HG03060 (cell line): Measurements from ENCODE around the gene STK32A.
A peak's percentile ranks its signal among the peaks of the same experiment; 100 is the strongest.

Source experiments
- ATAC-seq: cut with Tn5 transposase; IDR thresholded peaks from one replicate; pipeline ENCODE4 v1.9.1; 2021; ENCODE audit warnings: low read depth, moderate number of reproducible peaks; ENCODE audit not compliant: unreplicated experiment

STK32A gene

DNA sequence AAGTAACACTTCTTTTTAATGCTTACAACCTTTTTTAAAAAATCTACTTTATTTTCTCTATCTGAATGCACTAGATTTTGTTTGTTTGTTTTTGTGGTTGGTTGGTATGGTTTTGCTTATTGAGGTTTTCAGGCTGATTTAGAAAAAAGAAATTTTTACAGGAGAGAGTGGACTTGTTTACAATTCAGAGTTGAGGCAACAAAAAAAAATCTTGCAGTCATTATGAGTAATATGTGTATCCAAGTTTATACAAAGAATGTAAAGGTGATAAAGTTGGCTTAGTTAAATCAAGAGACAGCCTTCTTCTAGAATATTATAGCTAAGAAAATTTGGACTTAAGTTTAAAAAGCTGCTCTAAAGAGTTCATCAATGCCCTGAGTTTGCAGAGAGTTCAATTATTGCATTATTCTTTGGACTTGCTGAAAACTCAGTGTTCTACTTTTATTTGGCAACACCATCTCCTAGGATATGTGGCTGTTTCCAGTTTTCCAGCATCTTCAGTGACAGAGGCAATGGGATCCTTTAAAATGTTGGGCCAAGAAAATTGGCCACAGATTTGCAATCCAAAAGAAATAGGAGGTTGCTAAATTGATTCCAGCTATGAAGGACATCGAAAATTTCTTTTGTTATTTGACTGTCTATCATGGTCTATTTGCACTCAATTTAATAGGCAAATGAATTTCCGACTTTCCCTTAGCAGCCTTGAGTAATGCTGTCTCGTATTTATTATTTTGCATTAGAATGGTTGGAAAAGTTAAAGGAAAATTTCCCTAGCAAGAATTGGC is 10.7 kb downstream of the STK32A start:
- ATAC-seq = no peak

DNA sequence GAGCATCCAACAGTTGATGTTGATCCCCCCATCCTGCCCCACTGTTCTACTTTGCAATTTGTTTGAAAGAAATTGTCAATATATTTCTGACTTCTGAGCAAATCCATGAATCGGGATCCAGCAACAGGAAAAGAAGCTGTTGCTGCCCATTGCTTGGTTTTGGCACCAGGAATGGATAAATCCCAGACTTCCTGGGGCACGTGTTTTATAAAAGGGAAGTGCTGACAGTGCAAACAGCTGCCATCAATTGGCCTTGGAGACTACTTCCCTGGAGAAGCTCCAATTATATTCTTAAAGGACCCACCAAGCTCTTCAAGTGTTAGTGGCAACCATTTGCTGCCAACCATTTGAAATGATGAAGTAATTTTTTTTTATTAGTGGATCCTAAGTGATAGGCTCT is 13.7 kb downstream of the STK32A start:
- ATAC-seq = no peak

DNA sequence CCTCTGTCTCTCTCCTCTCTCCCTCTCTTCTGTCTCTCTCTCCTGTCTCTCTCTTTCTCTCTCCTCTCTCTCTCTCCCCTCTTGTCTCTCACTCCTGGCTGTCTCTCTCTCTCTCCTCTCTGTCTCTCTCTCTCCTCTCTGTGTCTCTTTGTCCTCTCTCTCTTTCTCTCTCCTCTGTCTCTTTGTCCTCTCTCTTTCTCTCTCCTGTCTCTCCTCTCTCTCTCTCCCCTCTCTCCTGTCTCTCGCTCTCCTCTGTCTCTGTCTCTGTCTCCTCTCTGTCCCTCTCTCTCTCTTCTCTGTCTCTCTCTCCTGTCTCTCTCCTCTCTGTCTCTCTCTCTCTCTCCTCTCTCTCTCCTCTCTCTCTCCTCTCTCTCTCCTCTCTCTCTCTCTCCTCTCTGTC is 25.0 kb downstream of the STK32A start:
- no peak for ATAC-seq

DNA sequence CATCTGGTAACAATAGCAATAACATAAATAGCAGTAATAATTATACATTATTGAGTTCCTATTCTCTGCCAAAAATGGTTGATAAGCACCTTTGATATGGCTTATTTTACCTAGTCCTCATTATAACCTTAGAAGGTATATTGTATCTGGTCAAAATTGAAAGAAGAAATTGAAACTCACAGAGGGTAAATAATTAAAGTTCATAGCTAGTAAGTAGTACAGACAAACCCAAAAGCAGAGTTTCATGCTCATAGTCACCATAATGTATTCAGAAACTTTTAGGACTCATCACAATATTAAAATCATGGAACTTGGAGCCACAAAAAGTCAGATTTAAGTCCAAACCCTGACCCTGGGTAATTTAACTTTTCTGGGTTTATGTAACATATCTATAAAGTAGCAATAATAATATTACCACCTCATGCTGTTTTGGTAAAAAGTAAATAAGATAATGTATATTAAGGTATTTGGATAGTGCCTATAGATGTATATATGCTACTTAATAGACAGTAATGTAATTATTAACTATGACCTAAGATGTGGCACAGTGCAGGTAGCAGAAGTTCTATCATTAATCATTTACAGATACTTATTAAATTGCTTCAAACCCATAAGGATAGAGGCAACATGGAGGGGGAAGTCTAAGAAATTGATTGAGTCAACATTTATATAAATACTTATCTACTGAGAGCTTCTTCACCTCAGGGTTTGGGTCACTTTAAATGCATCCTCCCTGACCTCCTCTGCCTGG is 32.4 kb downstream of the STK32A start:
- no peak for ATAC-seq

DNA sequence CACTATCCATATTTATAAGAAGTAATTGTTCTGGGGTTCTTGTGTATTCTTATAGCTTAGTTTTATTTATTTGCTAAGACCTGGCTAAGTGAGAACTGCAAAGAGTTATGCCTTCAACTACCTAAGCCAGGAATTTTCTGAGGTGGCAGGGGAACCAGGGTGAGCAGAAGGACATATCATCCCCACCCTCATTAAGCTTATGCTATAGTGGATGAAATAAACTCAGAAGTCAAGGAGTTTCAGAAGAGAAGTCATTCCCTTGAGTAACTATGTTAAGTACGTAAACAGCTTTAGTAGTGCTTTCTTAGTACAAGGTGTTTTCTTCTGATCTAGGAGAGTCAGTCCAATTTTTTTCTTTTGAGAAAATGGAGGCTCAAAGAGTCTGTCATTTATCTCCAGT is 41.7 kb downstream of the STK32A start:
- ATAC-seq = no peak

DNA sequence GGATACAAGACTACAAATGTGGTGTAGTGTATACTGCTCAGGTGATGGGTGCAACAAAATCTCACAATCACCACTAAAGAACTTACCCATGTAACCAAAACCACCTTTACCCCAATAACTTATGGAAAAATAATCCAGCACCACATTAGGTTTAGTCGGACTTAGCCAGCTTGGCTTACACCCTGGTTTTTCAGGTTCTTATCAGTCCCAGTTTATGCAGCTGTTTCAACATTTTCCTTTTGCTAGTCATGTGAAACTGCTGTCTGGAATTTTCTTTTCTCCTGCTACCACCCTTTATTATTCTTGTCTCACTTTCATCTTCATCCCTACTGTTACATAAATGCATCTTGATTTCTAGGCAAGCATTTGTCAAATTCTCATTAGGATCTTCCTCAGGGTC is 51.5 kb downstream of the STK32A start:
- no peak for ATAC-seq

DNA sequence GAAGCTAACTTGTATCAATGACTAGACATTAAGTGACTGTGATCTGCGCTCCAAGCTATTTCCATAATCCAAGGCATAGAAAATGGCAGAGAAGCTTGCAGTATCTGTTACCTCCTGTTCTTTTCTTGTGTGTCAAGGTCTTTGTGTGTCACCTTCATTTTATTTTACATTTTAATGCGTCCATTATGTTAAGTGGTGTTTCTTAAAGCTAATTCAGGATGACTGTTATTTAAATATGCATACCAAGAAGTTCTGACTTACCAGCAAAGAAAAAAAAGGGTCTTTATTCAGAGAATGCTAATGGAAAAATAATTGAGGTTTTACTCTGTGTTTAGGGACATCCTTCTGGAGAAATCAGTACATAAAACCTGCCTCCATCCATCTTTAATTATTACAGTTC is 52.3 kb downstream of the STK32A start:
- no peak for ATAC-seq

DNA sequence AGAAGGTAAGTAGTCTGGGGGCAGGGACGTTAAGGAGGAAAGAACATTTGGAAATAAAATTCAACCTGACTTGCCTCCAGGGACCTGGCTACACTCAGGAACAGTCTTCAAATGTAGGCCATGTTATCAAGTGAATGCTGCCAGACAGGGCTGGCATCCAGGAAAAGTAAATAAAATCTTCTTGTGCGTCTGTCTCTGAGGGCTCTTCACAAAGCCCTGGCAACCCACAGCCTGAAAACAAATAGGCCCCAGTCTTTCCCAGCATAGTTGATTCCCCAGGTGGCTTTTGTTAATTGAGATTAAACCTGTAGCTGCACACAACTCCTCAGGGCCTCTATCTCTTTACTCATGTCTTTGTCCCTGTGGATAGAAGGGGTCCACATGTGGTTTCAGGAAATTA is 55.4 kb downstream of the STK32A start:
- ATAC-seq = no peak

DNA sequence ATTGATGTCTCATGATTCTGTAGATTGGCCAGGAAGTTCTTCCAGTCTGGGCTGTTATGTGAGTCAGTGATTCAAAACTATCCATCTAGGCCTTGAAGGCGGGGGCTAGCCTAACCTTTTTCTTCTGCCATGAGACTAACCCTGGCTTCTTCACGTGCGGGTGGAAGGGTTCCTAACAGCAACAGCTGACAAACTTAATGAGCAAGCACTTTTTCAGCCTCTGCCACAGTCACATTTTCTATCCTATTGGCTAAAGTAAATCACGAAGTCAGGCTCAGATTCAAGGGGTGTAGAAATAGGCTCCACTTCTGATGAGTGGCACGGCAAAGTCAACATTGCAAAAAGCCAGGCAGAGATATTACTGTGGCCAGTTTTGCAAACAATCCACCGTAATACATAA is 68.4 kb downstream of the STK32A start:
- ATAC-seq = no peak

DNA sequence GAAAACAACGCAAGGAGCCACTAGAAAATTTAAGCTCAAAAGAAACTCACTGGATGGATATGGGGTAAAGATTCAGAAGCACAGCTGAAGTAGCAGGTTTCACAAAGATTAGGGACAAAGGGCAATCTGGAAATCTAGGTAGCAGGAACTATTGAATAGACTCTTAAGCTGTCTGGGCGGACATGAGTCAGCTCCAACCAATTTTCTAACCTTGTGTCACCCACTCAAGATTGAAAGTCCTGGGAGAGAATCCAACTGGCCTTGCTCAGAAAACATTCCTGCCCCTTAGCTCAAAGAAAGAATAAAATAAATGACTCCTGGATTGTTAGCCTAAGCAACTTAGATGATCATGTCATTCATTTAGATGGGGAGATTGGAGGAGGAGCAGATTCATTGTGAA is 69.2 kb downstream of the STK32A start:
- no peak for ATAC-seq

DNA sequence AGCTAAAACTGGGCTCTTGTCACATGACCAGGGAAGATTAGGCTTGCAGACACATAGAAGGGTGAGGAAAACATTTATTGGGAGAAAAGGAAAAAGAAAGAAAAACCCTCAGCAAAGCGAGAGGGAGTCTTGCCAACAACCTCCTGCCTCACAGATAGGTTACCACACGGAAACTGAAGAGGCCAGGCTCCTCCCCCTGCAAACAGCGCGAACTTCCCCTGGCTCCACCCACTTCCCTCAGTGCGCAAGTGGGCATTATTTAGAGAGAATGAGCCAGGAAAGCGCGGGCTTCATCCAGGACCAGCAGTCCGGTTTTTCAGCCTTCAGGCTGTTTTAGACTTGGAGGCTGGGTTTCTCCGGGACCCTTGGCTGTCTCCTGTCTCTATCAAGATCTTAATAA is 70.3 kb downstream of the STK32A start:
- ATAC-seq = no peak

DNA sequence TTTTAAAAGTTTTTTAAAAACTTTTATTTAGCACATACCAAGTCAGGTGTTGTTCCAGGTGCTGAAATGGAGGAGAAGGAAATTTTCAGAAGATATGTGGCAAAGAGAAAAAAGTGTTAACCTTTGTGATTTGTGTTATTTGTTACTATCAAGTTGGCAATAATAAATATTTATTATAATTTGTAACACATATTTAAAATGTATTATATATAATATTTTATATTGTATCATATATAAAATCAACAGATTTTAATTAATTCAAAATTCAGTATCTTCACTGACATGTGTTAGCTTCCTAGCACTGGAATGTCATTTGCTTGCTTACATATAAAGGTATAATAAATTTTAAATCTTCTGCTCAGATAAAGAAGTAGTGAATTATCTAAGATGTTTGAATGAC is 71.5 kb downstream of the STK32A start:
- ATAC-seq = no peak

DNA sequence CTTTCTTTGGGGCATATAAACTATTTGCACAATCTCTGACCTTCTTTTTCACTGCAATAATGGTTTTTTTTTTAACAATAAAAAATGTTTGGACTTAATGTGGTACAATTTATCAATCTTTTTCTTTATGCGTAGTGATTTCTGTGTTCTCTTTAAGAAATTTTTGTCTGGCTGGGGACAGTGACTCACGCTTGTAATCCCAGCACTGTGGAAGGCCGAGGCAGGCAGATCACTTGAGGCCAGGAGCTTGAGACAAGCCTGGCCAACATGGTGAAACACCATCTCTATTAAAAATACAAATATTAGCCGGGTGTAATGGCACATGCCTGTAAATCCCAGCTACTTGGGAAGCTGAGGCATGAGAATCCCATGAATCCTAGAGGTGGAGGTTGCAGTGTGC is 72.3 kb downstream of the STK32A start:
- no peak for ATAC-seq

DNA sequence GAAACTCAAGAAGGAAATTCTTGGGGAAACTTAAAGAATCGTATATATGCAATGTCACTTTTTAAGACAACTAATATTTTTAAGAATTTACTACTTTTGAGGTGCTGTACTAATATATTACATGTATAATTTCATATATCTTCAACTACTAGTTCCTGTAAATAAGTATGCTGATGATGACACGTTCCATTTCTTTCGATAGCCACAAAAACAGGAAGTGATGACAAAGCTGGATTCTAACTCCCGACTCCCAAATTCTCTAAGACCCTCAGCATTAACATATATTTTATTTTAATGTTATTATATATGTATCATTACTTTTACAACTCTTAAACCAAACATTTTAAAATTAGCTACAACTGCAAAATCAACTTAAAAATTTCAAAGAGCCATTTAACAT is 74.8 kb downstream of the STK32A start:
- no peak for ATAC-seq

DNA sequence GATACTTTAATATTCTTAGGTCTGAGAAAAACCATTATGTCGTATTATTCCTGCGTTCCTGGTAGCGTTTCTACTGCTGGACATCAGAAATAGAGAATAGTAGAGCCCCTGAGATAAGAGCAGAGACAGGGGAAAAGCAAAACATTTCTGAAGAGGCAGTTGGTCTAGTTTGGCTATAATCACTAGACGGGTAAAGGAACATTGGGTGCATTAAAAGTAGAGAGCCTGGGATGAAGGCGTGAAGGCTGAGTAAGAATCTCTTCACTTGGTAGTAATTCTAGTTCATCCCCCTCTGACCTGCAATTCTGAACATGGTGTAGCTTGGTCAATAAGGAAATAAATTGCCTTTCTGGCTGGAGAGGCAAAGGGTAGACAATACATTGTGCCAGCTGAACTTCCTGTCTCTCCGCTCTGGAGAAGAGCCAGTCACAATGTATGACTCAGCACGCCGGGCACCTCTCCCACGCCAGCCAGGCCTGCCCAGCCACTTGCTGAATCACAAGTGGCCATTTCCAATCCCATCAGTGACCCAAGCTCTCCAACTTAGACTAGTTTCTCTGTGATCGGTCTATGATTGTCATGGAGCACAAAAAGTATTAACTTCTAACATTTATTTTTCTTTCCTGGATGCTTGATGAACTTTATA is 75.4 kb downstream of the STK32A start:
- no peak for ATAC-seq

DNA sequence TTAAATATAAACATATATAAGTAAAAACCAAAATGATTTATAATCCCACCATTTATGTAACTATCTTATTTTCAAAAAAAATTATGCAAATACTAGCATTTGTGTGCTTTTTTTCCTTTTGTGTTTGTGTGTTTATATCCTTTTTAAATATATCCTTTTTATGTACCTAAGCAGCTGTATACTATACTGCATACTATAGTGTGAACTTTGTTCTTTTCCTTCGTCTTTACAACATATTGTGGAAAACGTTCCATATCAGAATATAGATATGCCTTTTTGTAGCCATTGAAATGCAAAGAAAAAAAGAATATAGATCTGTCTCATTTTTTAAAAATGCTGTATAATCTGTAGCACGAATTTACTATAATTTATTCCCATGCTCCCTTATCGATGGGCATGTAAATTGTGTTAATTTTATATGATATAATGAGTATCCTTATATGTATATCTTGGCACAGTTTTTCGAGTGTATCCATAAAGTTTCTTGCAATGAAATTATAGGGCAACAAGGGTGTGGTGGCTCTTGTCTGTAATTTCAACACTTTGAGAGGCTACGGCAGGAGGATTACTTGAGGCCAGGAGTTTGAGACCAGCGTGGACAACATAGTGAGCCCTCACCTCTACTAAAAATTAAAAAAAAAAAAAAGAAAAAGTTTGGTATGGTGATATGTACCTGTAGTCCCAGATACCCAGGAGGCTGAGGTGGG is 83.3 kb downstream of the STK32A start:
- no peak for ATAC-seq

DNA sequence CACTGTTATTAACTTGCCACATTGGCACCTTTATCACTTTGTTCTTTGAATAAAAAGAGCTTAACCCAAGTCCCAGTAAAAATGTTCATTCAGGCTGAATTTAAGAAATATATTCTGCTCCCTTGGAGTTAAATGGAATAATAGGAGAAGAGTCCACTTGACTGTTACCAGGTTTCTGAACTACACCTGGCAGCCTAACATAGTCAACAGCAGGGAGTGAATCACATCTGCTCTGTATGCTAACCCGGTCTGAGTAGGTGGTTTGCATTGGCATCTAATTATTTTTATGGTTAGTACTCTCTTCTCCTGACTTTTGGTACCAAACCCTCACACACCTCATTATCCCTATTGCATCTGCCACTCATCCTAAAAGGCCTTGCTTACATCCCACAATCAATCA is 86.7 kb downstream of the STK32A start:
- no peak for ATAC-seq

DNA sequence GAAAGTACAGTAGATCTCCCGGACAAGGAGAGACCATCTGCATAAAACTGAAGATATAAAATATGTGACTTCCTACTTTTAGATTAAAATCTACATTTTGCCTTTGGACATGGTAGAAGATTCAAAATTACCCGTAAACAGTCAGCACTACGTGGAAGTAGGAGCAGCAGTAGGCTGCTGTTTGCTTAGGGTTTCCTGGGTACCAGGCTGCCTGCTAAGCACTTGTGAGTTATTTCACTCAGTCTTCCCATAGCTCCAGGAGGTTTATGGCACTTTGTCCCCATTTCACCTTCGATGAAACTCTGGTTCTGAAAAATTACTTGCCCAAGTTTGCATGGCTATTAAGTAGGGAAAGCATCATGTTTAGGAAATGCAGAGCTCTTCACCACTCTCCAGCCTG is 92.6 kb downstream of the STK32A start:
- ATAC-seq = no peak

DNA sequence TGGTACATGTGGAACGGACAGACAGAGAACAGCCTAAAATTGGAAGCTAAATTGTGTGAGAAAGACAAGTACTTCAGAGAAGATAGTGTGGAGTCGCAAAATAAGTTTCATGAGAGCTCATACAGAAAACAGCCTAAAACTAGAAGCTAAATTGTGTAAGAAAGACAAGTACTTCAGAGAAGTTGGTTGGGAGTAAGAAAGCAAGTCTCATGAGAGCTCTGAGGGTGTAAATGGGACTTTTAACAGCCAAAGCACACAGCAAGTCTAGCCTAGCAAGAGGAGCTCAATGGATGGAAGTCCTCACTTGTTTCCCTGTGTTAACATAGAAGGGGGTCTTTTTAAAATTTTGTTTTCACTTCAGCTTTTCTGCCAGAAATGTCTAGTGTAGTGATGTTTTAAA is 93.1 kb downstream of the STK32A start:
- no peak for ATAC-seq

DNA sequence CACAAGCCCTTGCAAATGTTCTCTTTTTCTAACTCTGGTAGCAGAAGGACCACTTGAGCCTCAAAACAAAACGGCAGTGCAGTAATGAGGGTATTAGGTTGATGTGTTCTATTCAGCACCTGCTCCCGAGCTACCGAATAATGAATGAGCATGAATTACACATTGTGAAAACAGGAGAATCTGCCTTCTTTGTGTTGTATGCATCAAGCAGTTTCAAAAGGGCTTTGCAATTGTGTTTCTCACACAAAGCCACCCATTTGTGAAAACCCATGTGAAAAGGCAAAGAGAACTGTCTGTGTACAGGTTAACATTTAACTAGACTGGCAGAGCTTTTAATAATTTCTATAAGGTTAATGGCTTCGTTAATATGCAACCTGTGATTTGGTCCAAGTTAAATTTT is 97.8 kb downstream of the STK32A start:
- peak; percentile 48 for ATAC-seq

DNA sequence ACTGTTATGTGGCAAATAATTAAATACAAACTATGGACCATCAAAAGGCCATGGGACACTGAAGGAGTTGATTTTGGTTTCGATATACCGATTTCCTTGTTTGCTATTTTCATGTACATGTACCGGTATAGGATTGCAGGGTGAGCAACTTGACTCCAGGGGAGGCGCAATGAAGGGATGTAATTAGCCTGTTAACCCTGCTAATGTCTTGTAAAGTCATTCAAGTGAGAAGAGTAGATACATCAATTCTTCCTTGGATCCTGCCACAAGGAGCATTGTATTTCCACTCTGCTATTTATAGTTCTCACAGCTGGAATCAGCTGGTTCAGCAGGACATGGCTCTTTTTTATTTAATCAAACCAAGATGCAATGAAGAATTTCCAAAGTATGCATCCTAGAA is 102.0 kb downstream of the STK32A start:
- no peak for ATAC-seq
